Colon (tissue), 2 donors: Measurements from ENCODE around the gene TLCD3A.
"Not testable (repeated sequence)": the region's sequence is repeated elsewhere in the genome, so short reads cannot be mapped to it uniquely, and the experiment has no call there.

ENCODE experiments used
- FAIRE-seq: peaks from 2 replicates; lab custom pipeline; 2012; peaks lifted over from hg19 to GRCh38; lab: Jason Lieb, UNC
- donor health status: control.
- donor health status: control.

Gene TLCD3A

DNA sequence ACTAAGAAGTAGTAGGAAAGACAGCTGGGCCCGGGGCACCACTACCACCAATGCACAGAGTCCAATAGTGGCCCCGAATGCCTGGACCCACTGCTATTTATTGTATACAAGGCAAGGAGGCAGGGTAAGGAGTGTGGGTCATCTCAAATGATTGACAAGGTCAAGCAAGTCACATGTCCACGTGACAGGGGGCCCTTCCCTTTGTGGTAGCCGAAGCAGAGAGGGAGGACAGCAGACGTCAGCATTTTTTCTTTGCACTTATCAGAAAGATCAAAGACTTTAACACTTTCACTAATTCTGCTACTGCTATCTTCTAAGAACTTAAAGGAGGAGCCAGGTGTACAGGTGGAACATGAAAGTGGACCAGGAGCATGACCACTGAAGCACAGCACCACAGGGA lies 24.3 kb upstream of the TLCD3A start:
- FAIRE-seq = no peak

DNA sequence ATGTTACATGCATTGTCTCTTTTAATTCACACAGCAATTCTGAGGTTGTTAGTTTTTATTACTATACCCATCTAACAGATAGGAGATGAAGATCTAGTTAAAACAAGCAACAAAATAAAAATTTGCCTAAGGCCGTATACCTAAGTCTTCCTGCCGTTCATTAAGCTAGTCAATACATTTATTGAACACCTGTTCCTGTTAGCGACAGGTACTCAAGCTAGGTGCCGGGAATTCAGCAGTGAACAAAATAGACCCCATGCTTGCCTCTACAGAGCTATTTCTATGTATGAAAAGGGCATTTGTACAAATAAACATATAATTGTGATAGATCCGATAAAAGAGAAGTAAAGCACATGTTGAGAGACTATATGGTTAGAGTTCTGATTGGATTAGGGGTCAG lies 14.3 kb upstream of the TLCD3A start:
- no peak for FAIRE-seq

DNA sequence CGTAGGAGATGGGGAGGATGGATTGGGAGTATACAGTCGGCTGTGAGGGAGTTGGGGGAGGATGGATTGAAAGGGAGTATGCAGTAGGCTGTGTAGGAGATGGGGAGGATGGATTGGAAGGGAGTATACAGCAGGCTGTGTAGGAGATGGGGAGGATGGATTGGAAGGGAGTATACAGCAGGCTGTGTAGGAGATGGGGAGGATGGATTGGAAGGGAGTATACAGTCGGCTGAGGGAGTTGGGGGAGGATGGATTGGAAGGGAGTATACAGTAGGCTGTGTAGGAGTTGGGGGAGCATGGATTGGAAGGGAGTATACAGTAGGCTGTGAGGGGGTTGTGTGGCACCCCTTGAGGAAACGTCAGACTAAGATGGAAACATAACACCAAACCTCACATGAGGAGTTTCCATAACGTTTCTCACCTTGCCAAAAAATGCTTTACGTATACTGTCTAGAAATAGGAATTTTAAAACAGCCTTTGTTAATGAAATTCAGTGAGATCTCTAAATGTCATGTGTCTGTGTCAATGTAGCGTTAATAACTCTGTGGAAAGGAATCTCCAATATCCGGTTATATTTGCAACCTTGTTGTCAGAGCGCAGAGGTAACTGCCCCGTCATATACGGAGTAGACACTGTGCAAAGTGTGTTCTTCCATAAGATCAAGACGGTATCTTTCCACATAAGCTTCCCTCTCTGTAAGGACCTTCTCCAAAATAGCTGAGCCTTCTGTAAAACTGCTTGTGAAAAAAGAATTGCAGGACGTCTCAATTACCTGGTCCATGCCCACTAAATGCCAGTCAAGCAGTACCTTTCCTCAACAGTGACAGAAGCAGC lies 11.5 kb upstream of the TLCD3A start:
- no peak for FAIRE-seq

DNA sequence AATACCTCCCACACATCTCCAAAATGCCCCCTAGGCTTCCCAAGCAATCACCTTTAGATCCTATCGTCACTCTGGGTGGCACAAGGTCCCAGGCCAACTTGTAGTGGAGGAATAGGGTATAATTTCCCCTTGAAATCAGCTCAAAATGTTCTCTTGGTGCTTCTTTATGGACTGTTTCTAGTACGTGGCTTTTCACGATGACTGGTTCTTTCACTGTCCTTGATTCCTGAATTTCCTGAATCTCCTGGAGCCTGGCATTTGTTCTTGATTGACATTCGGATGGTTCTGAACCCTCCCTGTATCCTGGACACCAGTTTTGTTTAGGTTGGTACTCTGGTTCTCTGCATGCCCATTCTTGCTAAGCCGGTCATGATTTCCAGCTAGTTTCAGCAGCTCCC lies 10.9 kb upstream of the TLCD3A start:
- FAIRE-seq = no peak

DNA sequence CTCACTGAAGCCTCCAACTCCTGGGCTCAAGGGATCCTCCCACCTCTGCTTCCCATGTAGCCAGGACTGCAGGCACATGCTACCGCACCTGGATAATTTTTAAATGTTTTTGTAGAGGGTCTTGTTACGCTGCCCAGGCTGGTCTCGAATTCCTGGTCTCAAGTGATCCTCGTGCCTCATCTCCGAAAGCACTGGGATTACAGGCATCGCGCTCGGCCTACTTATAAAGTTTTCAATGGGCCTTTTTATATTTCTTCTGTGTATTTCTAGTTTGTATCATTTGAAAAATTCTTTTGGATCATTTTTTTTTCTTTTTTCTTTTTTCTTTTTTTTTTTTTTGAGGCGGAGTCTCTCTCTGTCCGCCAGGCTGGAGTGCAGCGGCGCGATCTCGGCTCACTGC lies 7.3 kb upstream of the TLCD3A start:
- no peak for FAIRE-seq

DNA sequence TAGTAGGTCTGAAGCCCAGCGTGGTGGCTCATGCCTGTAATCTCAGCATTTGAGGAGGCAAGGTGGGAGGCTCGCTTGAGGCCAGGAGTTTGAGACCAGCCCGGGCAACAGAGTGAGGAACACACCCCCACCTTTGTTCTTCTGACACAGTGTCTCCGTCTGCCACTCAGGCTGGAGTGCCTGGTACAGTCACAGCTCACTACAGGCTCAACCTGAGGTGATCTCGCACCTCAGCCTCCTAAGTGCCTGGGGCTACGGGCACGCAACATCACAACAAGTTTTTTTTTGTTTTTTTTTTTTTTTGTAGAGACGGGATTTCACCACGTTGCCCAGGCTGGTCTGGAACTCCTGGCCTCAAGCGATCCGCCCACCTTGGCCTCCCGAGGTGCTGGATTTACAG lies 6.7 kb upstream of the TLCD3A start:
- FAIRE-seq = no peak

DNA sequence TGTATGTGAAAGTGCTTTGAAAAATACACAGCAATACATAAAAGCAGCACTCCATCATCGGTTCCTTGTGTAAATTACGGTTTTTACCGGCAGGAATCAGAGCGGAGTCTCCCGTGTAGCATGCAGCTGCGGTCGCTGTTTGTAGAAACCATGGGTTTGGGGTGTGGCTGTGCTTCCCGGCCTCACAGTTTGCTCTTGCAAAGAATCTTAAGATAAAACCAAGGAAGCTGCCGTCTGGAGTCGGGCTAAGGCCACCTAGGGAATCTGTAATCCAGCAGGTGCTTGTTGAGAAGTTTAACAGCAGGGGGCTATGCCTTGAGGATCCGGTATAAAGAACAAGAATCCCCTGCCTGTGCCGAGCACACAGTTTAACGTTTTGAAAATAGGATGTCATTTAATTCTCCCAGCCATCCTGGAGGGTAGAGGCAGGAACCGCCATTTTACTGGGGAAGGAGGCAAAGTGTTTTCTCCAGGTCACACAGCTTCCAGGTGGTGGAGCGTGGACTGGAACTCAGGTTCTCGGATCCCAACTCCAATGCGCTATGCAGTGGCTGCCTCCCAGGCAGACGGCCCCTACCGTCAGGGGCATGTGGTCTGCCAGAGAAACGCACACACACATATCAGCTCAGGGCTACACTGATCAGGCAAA lies 6.0 kb upstream of the TLCD3A start:
- no peak for FAIRE-seq

DNA sequence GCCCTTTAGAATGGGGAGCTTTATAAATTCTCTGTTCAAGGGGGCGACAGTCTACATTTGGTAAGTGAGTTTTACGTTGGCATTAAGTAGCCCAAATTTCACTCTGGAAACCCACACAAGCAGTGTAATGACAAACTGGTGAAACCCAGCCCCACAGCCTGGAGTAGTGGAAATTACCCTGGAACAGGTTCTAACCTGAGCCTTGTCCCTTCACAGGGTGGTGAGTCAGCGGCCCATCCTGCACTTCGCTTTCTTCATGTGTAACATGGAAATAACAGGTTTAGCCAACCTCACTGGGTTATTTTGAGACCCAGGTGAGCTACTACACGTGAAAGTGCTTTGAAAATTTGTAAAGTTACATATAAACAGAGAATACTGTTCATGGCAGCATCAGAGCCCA lies 3.5 kb upstream of the TLCD3A start:
- no peak for FAIRE-seq

DNA sequence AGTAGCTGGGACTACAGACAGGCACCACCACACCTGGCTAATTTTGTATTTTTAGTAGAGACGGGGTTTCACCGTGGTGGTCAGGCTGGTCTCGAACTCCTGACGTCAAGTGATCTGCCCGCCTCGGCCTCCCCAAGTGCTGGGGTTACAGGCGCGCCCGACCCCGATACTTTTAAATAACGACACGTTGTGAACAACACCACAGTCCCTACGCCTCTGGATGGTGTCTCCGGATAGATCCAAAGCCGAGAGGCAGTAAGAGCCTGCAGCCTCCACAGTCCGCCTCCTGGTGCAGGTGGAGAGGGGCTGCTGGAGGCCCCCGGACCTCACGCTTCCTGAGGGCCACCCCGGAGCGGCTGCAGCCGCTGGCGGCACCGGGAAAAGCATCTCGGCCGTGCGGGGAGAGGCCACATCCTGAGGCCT lies 741 bp upstream of the TLCD3A start:
- no peak for FAIRE-seq

DNA sequence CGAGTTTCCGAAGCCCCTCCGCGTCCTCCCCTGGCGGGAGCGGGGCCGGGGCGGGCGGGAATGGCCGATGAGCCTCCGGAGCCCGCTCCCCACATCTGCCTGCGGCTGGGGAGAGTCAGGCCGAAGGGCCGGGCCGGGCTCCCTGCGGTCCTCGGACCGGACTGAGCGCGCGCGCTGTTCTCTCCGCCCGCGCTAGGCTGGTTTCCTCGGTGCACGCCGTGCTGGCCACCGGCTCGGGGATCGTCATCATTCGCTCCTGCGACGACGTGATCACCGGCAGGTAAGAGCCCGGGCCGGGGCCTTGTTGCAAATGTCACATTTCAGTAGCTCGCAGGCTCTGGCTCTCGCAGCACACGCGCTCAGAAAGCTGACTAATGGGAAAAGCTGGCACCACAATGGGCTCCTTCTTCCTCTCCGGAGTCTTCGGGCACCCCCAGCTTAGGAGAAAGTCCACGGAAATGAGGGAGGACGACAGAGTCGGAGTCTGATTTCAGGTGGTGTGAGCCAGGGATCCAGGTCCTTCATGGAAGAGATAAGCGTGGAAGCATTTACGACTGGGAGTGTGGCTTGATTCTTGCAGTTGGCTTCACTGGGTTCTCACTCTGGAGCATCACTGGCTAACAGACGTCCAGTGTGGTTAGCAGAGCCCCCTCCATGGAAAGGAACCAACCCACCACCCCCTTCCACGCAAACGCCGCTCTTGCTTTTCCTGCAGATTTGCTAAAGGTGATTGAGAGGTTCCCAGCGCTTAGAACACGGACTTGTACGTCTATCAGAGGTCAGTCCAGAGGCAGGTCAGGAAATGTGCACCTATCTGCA lies 715 bp downstream of the TLCD3A start:
- FAIRE-seq = no peak

DNA sequence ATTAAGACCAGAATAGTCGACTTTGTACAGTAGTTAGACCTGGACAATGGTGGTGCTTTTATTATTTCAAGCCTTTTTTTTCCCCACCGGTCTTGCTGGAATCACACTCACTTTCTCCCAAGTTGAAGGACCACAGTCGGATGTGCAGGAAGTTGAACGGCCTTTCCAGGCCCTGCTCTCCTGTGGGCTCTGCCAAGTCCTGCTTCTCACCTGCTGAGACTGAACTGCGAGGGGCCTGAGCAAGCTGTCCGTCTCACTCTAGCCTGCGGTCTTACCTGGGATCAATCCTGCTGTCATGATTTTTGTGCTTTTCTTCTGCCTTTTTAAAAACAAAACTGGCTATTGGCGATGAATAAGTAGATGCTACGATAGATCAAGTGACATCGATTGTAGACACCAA lies 1.3 kb downstream of the TLCD3A start:
- no peak for FAIRE-seq

DNA sequence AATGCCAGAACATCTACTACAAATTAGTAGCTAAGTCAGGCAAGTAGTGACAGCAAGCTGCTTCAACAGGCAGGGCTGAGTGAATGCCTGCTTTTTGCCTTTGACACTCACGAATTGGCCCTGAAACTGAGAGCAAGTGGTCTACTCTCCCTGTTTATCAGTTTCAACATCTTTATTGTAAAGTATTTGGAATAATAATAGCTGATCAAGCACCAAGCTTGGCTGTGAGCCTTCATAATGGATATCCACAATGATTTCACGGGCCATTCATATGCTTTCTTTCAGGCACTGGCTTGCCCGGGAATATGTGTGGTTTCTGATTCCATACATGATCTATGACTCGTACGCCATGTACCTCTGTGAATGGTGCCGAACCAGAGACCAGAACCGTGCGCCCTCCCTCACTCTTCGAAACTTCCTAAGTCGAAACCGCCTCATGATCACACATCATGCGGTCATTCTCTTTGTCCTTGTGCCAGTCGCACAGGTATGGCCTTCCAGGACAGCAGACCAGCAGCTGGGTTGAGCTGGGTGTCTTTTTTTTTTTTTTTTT lies 5.2 kb downstream of the TLCD3A start:
- FAIRE-seq = no peak

DNA sequence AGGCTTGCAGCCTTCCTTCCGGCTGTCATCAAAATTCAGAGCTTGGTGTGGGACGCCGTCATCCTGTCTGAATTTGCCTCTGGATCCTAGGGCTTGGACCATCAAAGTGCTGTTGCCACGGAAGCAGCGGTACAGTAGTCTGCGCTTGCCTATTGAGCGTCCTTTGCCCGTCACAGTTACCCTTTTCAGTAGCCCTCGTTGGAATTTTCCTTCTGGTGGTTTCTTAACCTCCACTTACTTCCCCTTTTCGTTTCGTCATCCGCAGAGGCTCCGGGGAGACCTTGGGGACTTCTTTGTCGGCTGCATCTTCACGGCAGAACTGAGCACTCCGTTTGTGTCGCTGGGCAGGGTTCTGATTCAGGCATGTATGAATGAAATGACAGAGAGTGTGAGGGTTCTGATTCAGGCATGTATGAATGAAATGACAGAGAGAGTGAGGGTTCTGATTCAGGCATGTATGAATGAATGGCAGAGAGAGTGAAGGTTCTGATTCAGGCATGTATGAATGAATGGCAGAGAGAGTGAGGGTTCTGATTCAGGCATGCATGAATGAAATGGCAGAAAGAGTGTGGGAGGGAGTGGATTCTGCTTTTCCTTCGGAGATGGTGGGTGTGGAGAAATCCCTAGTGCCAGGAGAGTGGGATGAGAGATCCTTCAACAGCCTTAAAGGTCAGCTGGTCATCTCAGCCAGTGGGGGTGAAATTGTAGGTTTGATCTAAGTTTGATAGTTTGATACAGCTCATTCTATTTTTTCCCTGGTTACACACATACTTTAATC lies 8.0 kb downstream of the TLCD3A start:
- FAIRE-seq = no peak

DNA sequence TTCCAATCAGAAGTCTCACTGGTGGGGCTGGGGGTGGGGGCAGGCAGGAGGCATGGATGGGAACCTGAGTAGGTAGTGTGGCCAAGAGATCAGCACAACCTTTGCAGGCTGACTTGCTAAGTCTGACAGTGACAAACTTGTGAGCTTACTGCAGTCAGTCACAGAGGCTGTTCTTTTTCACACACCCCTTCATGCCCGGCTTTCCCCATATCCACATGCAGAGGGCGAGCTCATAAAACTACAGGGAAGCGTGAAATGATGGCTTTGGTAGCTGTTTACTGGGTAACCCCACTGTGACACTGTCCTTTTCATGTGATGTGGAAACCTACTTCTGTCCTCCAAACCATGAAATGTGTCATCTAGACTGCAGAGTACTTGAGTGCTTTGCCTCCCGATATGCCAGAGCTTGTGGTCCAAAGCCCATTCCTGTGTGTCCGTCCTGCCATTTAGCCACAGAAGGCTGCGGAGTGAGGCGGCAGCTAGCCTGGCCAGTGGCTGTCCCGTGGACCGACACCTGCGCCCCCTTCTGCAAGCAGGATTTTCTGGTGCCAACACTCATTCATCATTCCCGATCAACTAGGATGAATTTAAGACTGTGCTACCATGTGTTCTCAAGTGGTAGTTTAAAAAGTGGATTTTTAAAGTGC lies 9.9 kb downstream of the TLCD3A start:
- no peak for FAIRE-seq

DNA sequence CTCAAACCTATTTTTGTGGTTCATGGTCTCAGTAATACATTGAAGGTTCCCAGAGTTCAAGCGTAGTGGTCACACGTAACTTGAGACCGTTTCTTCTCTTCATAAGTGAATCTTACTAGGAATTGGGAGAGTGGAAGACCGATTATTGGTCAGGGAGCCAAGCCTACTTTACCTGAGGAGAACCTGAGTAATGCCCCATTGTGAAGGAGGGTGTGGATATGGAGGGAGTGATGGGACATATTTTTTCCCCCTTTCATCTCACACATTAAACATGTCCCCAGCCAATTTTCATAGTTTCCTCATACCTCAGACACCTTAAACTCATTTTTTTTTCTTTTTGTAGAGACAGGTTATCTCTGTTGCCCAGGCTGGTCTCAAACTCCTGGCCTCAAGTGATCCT lies 10.7 kb downstream of the TLCD3A start:
- no peak for FAIRE-seq

DNA sequence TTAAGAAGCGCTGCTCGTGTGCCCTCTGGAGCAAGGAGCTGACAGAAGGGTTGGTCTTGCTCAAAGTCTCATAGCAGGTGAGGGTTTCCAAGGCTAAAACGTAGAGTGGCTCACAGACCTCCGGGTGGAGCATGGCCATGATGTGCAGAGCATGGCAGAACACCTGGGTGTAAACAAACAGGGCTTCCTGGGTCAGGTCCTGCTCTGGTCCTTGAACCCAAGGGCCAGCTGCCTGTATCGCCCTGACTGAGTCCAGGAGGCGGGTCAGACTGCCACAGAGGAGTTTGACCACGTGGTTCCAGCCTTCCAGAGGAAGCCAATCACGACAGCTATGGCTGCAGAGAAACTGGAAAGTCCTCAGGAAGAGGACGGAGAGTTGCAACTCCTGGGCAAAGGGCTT lies 12.5 kb downstream of the TLCD3A start:
- no peak for FAIRE-seq

DNA sequence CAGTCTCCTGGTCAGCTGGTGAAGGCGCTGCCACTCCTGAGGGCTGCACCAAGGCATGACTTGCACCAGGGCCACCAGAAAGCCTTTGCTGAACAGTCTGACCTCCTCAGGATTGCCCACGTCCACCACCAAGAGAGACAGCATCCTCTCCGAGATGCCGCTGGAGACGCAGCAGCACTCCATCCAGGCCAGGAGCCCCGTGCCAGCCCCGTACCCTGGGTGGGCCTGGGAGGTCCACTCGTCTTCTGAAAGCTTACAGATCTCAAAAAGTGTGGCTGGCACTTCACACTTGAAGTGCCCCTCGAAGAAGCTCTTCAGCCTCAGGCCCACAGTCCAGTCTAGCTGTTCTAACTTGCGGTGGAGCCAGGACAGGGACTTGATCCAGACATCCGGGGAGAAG lies 13.0 kb downstream of the TLCD3A start:
- no peak for FAIRE-seq

DNA sequence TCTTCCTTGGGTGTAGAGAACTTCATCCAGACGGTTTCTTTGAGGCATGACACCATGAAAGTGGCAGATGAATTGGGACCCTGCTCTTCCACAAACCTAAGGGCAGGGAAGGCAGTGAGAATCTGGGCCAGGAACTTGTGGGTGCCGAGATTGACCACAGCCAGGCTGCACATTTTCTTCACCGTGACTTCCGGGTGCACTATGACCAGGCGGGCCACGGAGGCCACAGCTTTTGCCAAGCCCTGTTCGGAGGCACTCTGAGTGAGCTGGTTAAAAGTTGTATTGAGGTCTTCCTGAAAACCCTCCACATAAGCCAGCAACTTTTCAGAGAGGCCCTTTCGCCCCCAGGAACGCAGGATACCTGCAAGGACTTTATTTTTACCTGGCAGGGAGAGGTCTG lies 13.8 kb downstream of the TLCD3A start:
- no peak for FAIRE-seq

DNA sequence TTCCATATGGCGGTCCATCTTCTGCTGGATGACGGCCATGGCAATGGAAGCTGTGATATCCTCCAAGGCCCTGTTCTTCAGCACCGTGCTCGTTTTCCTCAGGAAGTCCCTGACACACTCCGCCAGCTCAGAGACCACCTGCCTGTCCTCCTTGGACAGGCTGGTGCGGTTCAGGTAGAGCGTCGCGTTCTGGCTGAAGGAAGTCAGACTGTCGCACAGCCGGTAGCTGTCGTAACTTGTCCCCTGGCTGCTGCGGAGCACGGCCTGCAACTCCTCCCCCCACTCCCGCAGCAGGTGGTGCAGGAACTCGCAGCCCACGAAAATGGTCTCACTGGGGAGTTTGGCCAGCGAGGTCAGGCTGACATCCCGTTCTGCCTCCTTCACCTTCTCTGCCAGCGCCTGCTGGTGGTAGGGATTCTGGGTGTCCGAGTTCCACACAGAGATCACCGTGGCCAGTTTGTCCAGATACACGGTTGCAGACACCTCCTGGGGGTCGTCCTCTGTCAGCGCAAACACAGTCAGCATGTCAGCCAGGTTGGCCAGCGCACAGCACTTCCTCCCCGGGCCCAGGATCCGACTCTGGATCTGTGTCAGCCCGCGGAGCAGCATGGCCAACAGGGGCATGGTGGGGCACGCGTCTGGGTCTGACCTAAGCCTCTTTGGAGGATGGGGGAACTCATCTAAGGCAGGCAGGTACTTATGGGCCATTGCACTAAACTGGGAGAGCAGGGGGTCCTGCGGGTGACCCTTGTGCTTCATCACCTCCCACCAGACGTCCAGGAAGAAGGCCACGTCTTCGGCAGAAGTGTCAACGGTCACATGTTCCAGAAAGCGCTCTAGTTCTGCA lies 14.6 kb downstream of the TLCD3A start:
- no peak for FAIRE-seq

DNA sequence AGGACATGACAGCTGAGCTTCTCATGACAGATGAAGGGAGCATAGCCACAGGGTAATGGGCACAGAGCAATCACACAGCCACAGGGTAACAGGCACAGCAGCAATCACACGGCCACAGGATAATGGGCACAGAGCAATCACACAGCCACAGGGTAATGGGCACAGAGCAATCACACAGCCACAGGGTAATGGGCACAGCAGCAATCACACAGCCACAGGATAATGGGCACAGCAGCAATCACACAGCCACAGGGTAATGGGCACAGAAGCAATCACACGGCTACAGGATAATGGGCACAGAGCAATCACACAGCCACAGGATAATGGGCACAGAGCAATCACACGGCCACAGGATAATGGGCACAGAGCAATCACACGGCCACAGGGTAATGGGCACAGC lies 16.2 kb downstream of the TLCD3A start:
- FAIRE-seq = not testable (repeated sequence)
